Measurements from ENCODE around the gene EPHB1. TPM values are rescaled to one million over a fixed set of nuclear protein-coding genes. Genes with fewer than 3 reads are reported as not detected.
"Not testable (repeated sequence)": the region's sequence is repeated elsewhere in the genome, so short reads cannot be mapped to it uniquely, and the experiment has no call there.

The EPHB1 gene
- total RNA-seq, 1 donor from 2014 or later, result 0.33 TPM

GRCh38 chr3:135034891-135035440 is 239.9 kb downstream of the EPHB1 start:
- DNase-seq (ENCODE audit: low read depth, low spot score), result no peak

- no peak for DNase-seq (ENCODE audit: low read depth, low spot score)
Observed at GRCh38 chr3:135038186-135038585, 243.1 kb downstream of the EPHB1 start.

DNA sequence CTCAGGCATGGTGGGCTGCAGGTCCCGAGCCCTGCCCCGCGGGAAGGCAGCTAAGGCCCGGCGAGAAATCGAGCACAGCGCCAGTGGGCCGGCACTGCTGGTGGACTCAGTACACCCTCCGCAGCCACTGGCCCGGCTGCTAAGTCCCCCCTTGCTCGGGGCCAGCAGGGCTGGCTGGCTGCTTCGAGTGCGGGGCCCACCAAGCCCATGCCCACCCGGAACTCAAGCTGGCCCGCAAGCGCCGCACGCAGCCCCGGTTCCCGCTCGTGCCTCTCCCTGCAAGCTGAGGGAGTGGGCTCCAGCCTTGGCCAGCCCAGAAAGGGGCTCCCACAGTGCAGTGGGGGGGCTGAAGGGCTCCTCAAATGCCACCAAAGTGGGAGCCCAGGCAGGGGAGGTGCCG is 244.5 kb downstream of the EPHB1 start:
- not testable (repeated sequence) for DNase-seq (ENCODE audit: low read depth, low spot score)

DNA sequence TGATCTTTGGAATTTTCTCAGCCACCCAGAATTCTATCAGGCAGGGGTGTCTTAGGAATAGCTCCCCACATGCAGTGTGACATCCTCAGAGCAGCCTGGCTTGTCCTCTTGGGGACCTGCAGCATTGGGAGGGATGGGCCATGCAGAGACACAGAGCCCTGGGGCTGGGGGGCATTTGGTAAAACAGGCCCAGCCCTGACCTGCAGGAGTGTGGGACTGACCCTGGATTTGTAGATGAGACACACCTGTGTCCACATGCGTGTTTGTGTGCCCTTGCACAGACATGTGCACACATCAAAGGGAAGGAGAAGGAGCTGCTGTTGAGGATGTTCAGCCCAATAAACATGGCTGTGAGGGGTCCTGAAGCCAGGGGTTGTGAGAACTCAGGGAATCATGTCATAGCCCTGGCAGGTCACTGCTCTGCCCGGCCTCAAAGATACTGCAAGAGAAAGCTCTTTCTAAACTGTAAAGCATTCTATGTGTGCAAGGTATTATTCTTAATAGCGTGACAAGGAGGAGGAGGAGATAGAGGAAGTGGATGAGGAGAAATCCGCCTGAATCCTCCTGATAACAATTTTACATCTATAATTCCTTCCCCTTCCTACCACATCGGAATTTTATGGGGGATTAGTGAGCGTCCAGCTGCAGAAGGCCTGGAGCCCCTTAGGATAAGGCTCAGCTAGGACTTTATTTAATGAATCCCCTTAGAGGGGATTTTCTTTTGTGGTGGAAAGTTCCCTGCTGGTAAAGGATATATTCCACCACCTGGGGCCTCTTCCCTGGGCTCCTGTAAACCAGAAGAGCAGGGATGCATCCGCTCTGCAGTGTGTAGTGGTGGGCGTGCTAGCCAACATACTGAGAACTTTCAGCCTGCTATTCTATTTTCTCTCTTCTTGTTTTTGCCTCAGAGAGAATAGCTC is 245.5 kb downstream of the EPHB1 start:
- no peak for DNase-seq (ENCODE audit: low read depth, low spot score)

GRCh38 chr3:135041601-135042000 is 246.5 kb downstream of the EPHB1 start:
- DNase-seq (ENCODE audit: low read depth, low spot score), result no peak

DNA sequence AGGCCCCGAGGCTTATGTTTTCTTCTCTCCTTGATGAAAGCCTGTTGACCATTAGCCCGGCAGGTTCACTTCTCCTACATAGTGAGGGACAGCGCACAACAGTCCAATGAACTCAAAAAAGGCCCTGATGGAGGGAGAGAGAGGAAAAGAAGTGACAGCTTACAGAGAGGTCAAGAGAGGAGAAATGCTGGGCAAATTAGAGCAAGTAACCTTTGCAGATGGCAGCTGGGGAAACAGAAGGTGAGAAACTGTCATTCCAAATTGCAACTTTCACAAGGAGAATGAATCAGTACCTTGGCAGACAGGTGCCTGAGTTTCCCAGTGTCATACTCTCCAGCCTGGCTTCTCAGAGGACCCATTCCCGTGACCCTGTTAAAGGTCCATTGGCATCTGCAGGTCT is 252.0 kb downstream of the EPHB1 start:
- DNase-seq (ENCODE audit: low read depth, low spot score), result no peak

DNA sequence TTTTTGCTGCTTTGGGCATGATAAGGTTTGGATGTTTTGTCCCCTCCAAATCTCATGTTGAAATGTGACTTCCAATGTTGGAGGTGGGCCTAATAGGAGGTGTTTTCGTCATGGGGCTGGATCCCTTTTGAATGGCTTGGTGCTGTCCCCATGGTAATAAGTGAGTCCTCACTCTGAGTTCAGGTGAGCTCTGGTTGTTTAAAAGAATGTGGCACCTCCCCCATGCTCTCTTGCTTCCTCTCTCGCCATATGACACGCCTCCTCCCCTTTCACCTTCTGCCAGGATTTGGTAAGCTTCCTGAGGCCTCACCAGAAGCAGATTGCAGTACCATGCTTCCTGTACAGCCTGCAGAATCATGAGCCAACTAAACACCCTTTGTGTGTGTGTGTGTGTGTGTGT is 255.5 kb downstream of the EPHB1 start:
- DNase-seq (ENCODE audit: low read depth, low spot score), result no peak

DNA sequence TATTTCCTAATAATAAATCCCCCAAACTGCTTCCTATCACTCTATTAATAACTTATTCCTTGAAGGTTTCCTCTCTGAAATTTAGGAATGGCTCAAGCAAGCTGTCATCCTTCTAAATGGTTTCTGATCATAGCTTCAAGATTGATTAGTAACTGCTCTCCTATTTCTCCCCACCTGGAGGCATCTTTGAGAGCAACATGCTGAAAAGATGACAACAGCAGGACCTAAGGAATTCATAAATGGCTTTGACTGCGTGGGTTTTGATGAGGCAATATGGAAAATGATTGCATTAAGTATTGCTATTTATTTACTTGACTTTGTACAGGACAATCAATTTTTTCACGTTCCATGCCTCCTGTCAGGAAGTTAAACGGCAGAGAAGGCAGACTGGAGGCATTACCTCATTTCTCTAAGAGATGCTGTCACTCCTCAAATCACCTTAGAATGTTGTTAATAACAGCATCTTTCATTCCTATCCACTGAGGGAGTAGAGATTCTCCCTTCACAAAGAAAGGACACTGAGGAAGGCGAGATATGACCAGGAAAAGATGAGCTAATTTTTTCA is 256.4 kb downstream of the EPHB1 start:
- DNase-seq (ENCODE audit: low read depth, low spot score), result no peak

DNA sequence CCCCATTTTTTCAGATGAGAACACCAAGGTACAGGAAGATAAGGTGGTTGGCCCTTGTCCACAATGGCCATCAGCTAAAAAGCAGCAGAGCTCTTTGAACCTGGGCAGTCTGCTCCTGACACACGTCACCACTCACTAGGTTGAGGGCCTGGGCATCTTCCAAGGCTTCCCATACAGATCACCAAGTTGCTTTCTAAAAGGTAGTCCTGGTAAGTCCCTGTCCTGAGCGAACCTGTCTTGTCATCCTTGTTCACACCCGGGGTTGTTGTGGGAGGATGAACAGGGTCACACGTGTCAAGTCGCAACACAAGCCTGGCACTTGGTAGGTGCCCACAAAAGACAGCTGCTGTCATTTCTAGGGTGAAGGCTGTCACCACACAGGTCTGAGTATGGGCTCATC is 260.4 kb downstream of the EPHB1 start:
- DNase-seq (ENCODE audit: low read depth, low spot score), result no peak

DNA sequence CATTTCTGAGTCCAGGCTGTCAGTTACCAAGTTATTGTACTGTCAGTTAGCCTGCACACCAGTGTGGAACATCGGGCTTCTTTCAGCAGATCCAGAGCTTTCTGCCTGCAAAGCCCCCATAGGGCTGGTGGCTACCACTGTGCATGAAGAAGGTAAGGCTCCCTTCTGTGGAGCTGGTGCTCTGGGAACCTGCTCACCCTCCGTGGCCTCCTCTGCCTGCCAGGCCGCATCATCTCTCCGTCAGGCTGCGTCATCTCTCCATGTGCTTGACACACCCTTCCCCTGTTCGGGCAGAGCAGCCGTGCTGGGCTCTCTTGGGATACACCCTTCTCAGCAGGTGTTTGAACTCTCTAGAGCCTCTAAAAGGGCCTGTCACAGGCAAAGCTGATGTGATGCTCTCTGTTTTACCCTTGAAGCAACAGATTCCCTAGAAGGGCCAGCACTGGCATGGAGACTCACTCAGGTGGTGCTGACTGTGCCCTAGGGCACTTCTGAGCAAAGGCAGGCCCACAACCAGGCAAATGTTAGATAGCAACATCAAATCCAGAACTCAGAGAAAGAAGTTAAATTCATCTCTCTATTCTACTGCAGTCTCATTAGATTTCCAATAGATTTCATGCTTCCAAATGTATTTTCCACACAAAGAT is 261.1 kb downstream of the EPHB1 start:
- no peak for DNase-seq (ENCODE audit: low read depth, low spot score)

DNA sequence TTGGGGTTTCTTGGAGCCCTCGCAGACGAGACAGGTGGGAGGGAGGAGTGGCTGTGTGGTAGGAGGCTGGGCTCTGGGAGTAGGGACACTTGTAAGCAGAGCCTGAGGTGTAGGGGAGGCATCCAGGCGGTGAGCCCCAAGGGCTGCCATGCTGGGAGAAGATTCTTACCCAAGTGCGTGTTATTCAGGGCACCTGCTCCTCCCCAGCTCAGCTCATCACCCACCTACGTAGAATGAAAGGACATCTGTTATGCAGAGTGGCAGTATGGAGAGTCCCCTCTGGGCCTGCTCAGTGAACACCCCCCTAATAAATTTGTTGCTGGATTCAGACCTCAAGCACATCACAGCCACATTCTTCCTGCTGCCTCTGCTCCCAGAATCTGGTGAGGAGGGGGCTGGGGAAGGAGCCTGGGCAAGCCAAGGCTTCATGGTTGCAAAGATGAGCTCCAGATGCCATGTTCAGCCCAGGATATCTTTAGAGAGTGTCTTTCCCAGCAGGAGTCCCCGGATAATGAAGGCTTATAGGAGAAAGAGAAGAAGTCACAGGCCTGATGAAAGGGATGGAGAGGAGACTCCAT is 261.8 kb downstream of the EPHB1 start:
- no peak for DNase-seq (ENCODE audit: low read depth, low spot score)

DNA sequence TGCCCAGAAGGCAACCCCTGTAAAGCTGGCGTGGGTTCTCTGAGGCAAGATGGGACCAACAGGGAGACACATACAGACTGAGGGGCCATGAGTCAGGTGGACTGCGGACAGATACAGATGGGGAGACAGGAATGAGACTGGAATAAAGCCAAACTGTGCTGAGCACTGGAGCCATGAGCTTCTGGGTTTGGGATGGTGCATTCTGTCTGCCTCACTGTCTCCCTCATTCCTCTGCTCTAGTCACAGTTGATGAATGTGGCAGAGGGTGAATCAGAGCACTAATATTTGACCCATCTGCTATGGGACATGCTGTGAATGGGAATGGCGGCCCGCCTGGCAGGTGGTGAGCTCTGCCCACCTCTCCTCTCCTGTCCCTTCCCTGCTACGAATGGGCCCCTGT is 262.9 kb downstream of the EPHB1 start:
- DNase-seq (ENCODE audit: low read depth, low spot score), result no peak

- DNase-seq (ENCODE audit: low read depth, low spot score), result no peak
Observed at GRCh38 chr3:135059580-135059979, 264.5 kb downstream of the EPHB1 start.

DNA sequence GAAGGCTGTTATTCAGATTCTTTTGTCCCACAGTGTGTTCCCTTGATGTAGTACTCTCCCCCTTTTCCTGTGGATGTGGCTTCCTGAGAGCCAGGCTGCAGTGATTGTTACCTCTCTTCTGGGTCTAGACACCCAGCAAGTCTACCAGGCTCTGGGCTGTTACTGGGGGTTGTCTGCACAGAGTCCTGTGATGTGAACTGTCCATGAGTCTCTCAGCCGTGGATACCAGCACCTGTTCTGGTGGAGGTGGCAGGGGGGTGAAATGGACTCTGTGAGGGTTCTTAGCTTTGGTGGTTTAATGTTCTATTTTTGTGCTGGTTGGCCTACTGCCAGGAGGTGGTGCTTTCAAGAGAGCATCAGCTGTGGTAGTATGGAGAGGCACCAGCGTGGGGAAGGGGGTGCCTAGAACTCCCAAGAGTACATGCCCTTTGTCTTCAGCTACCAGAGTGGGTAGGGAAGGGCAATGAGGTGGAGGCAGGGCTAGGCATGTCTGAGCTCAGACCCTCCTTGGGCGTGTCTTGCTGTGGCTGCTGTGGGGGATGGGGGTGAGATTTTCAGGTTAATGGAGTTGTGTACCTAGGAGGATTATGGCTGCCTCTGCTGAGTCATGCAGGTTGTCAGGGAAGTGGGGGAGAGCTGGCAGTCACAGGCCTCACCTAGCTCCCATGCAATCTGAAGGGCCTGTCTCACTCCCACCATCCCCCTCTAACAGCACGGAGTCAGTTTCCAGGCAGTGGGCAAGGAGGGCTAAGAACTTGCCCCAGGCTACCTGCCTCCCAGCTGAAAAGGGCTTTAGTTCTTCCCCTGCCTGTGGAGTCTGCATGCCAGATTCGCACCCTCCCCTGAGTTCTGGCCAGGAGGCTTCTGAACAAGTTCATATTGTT is 272.0 kb downstream of the EPHB1 start:
- not testable (repeated sequence) for DNase-seq (ENCODE audit: low read depth, low spot score)

DNA sequence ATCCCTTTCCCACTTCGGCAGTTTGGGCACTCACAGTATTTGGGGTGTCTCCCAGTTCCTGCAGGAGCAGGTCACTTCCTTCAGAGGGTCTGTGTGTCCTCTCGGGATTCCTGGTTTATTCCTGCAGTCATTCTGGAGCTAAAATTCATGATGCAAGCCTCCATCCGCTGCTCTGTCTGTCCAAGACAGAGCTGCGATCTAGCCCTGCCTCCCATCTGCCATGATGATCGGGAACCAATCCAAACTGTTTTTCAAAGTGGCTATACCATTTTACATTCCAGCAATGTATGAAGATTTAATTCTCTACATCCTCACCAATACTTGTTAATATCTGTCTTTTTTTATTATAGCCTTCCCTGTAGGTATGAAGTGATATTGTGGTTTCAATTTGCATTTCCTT is 273.0 kb downstream of the EPHB1 start:
- DNase-seq (ENCODE audit: low read depth, low spot score), result no peak

DNA sequence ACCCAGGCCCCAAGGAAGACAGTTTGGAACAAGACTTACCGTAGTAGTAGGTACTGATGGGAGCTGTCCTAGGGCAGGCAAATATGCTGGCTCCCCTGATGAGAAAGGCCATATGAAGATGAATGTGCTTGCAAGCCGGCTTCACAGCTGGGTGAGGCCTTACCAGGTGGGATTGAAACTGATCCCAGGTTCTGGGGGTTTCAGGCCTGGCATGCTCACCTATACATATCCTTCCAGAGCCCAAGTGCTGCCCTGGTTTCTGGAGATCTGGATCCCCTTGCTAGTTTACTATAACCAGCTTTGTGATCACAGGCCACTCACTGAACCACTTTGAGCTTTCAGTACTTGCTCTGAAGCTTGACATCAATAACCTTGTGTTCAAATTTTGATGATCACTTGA is 274.3 kb downstream of the EPHB1 start:
- no peak for DNase-seq (ENCODE audit: low read depth, low spot score)

- no peak for DNase-seq (ENCODE audit: low read depth, low spot score)
Observed at GRCh38 chr3:135071483-135071882, 276.4 kb downstream of the EPHB1 start.

DNA sequence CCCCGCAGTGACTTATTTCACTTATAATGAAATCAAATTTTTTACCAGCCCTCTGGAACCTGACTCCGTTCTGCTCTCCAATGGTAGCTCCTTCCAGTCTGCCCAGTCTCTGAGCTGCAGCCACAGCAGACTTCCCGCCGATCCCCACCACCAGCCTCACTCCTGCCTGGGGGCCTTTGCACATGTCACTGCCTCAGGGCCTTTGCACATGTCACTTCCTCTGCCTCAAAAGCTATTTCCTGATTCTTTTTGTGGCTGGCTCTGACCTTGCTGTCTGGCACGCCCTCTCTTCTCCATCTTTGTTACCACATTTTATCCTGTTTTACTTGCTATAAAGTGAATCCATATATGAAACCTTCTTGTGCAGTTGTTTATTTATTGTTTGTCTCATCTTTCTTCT is 277.4 kb downstream of the EPHB1 start:
- DNase-seq (ENCODE audit: low read depth, low spot score), result no peak

DNA sequence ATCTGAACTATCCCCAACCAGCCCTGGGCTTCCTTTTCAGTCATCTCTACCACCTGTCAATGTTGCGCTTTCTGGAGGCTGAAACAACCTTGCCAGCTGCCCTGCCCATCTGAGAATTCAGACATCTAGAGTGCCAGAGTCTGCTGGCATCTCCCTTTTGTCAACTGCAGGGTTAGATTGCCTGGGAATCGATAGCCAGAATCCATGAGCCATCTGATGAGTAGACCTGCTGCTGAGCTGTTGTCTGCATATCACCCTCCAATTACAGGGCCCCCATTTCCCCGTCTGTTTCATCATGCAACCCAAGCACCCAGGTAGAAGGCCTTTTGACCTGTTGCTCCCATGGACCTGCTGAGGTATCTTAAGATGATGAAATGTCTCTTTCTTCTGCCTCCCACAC is 280.1 kb downstream of the EPHB1 start:
- no peak for DNase-seq (ENCODE audit: low read depth, low spot score)

DNA sequence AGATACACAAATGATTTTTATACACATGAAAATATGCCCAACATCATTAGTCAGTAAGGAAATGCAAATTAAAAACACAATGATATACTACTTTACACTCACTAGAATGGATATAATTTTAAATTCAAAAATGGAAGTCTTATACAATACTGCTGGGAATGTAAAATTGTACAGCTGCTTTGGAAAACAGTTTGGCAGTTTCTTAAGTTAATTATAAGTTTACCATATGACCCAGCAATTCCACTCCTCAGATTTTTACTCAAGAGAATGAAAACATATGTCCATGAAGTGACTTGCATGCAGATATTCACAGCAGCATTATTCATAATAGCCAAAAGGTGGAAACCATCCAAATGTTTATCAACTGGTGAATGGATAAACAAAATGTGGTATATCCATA is 281.3 kb downstream of the EPHB1 start:
- no peak for DNase-seq (ENCODE audit: low read depth, low spot score)

DNA sequence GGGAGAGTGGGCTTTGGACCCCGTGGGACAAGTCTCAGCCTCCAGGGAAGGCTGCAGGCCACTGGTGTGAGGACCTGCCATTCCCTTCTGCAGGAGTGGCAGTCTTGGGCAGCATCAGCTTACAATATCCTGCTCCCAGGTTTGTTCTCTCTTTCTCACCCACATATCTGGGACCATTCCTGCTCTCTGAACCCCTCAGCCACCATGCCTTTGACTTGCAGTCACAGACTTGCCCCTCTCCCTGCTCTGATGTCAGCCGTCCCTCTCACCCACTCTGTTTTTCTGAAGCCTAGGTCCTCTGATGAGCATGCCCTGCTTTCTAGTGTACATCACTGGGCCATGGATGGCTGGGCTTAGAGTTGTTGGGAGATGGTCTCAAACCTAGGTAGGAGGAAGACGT is 282.1 kb downstream of the EPHB1 start:
- no peak for DNase-seq (ENCODE audit: low read depth, low spot score)
